ENCODE results near the gene ATP8B4.
"Not testable (repeated sequence)": the region's sequence is repeated elsewhere in the genome, so short reads cannot be mapped to it uniquely, and the experiment has no call there.

Gene ATP8B4

DNA sequence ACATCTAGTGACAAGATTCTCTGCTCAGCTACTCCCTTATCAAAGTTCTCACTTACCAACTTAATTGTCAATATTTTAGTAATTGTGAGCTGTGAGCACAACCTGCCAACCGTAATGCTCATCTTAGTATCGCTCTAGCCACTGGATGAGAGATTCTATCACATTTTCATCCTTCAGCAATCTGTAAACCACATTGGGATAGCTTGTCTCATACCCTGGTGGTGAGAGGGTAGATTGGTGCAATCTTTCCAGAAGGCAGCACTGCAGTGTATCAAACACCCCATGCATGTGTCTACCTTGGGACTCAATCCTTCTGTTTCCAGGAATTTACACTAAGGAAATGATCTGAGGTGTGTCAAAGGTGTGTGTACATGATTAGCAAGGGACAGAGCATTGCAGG is 18.9 kb upstream of the ATP8B4 start:
- no peak for DNase-seq

DNA sequence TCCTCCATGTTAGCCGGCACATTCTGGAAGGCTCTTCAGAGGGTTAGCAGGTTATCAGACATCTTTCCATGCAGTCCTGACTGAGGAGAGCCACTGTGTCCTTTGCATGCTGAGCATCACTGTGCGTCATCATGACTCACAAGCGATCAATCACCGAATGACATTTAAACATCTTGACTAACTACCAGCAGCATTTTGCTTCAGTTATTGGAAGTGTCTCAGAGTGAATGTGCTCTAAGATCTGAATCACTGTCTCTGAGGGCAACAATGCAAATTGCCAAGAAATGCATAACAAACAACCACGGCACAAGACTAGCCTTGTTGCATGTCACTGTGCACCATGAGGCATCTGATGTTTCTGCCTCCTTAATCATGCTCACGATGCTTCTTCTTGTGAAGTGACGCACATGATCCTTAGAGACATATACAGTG is 18.3 kb upstream of the ATP8B4 start:
- no peak for DNase-seq

DNA sequence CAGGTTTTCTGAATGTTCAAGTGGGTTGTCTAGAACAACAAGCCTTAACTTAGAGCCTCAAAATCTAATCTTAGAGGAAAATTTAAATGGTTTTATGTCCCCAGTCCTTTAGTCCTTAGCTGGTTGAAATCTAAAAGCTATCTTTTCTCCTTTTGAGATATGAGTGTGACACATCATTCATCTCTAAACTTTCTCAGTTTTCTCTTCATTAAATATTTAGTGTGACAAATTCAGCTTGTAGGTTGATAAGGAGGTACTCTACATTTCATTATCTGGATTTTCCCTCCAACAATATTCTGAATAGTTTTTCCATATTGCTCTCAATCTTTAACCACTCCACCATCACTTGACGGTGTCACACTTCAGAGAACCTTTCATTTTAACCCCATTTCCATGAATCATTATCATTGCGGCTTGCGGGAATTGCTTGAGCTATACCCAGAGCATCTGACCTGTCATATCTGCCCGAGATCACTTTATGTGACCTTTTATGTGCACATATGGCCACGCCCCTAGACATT is 16.1 kb upstream of the ATP8B4 start:
- DNase-seq = no peak

DNA sequence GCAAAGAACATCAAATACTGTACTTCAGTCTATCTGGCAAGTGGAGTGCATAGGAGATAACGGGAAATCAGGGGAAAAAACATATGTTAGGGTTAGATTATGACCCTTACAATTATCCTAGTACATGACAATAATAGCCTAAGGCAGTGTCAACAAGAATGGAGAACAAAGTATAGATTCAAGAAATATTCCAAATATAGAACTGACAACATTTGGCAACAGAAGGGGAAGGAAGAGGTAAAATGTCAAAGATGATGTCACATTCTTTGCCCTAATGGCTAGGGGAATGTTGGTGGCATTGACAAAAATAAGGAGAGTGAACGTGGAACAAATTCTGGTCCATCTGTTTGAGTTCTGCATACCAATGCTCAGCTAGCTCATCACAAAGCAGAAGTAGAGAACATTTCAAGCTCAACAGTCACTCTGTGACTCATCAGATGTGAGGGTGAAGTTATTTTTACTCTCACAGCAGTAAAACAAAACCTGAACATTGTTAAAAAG is 15.5 kb upstream of the ATP8B4 start:
- no peak for DNase-seq

DNA sequence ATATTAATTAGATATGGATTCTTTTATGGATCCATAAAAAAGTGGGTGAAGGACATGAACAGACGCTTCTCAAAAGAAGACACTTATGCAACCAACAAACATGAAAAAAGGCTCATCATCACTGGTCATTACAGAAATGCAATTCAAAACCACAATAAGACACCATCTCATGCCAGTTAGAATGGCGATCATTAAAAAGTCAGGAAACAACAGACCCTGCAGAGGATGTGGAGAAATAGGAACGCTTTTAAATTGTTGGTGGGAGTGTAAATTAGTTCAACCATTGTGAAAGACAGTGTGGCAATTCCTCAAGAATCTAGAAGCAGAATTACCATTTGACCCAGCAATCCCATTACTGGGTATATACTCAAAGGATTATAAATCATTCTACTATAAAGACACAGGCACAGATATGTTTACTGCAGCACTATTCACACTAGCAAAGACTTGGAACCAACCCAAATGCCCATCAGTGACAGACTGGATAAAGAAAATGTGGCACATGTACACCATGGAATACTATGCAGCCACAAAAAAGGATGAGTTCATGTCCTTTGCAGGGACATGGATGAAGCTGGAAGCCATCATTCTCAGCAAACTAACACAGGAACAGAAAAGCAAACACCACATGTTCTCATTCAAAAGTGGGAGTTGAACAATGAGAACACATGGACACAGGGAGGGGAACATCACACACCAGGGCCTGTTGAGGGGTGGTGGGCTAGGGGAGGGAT is 13.4 kb upstream of the ATP8B4 start:
- not testable (repeated sequence) for DNase-seq

DNA sequence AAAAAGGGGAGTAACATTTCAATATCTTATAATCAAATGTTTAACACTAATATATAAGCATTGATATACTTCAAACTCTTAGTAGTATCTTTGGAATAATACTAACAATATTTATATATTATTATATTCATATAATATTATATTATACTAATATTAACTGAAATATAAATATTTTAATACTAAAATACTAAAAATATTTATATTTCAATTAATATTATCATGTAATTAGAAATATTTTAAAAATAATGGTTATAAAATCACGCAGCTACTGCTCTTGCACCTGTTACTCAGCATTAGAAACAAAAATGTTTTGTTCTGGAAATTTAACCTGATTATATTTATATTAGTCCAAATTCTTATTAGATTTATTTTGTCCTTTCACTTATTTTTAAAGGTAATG is 12.6 kb upstream of the ATP8B4 start:
- no peak for DNase-seq

DNA sequence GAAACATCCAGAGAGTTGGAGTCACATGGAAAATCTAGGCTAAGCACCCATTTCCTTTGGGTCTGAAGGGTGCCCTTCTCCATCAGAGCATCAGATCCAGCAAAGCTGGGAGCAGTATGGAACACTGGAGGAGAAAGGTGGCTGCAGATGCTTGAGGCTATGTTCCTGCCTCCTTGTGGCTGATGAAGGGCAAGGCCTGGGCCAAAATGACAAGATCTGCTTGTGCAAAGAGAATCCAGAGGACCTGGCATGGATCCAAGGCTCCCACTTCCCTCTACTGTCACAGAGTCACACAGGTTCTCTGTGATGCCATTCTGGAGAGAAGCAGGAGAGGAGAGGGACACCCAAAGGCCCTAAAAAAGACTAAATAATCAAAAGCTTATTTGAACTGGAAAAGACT is 9.2 kb upstream of the ATP8B4 start:
- no peak for DNase-seq

DNA sequence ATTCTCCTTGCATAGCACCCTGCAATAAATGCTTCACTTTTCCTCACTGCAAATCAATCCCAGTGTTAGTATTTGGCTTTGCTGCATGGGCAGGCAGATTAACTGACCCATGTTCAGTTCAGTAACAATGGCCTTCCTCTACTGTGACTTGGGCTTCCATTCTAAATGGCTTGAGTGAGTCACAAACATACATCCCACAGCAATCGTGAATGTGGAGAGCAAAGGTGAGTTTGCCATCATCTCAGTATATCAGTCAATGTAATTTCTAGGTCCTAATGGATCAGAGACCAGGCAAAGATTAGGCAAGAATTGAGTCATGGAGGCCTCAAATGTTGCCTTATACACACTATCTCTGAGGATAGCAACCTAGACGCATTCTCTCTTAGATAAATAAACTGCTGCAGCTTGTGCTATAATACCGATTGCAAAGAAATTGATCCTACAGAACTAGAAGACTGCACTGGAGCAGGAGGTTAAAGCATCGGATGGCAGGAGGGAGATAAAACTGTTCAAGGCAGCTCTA is 8.3 kb upstream of the ATP8B4 start:
- no peak for DNase-seq

DNA sequence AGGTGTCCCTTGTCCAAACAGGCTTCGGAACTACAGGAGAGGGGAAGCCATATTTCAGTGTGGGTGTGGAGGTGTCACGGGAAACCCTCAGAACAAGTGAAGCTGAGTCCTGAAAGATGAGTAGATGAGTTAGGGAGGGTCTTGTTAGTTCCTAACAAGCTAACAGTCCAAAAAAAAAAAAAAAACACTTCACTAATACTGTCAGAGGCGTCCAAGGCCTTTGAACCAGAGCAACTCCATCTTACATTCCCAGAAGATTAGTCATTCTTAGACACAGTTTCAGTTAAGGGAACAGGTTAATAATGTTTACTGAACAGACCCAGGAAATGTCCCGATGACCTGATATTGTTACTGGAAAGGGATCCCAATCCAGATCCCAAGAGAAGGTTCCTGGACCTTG is 7.0 kb upstream of the ATP8B4 start:
- DNase-seq = no peak

DNA sequence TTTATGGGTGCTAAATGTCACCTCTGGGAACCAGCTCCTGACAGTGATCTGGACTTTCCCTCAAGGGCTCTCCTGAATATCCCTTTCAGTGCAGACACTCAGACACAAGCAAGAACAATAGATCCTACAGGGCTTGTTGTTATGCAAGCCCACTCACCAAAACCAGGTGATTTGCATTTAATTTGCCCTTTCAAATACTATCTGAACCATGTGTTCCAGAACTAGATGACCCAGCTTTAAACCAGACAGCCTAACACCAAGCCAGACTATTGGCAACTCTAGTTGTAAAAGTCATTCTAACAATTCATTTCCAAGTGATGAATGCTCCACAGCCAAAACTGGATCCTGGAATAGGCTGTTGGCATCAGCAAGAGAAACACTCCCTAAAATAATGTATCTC is 5.6 kb upstream of the ATP8B4 start:
- DNase-seq = no peak

DNA sequence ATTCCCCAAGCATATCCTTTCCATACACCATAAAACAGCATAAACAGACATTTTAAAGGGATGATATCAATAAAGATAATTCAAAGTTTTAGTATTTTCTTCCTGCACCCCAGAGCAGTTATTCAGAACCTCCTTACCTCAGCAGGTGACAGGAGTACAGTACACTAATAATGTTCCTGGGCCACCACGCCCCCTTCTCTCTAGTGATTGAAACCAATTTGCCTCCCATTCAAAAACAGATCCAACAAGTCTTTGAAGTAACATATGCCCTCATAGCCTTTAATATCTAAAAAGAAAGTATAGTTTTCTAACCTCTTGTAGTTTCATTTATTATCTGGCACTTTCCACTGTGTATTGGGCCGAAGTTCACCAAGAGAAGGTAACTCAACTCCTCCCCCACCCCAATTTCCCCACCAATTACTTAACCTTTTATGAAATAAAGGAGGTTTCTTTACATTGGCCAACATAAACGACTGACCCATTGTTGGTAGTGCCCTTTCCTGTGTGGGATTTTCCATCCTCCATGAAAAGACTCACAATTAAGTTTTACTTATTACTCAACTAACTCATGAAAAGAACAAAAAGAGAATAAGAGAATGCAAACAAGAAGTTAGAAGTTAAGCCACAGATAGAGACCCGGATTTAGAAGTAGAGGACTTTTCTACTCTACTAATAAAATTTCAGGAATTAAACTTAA is 5.0 kb upstream of the ATP8B4 start:
- DNase-seq = no peak

DNA sequence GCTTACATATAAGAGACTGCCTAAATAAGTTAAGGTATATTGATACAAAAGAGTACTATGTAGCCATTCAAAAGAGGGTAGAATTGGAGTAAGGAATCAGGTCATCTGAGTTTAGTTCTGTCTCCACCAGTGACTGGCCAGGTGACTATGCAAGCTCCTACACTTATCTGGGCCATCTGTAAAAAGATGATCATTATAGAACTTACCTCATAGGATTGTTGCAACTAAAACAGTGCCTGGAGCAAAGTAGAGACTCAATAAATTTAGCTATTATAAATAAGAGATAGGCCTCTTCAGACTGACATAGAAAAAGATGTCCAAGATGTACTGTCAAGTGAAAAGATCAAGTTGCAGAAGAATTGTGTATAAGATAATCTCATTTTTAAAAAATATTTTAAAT is 1.7 kb upstream of the ATP8B4 start:
- DNase-seq = no peak

DNA sequence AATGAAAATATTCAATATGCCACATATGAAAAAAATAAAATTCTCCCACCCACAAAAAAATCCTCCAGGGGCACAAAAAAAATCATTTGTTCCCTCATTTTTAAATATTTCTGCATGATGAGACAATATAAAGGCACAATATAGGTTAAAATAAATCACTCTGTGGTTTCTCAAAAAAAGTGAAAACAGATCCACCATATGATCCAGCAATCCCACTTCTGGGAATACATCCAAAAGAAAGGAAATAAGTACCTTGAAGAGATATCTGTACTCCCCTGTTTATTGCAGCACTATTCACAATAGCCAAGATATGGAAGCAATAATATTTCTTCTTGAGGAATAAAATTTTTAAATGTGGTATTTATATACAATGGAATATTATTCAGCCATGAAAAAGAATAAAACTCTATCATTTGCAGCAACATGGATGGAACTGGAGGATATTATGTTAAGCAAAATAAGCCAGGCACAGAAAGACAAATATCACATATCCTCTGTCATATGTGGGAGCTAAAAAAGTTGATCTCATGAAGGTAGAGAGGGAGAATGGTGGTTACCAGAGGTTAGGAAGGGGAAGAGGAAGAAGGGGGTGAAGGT is 1.5 kb downstream of the ATP8B4 start:
- no peak for DNase-seq

DNA sequence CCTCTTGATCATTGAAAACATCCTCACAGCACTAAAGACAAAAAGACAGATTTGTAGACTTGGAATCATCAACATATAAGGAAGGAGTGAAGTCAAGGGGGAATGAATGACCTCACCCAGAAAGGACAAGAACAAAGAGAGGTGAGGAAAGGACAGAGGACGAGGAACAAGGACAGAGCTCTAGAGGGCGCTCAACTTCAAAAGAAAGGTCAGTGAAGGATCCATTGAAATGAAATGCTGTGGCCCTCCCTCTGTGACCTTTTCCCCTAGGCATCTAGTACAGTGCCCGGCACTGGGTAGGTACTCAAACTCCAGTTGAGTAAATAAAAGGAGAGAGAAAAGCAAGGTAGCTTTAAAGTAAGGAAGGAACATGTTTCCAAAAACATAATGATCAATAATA is 2.6 kb downstream of the ATP8B4 start:
- no peak for DNase-seq

DNA sequence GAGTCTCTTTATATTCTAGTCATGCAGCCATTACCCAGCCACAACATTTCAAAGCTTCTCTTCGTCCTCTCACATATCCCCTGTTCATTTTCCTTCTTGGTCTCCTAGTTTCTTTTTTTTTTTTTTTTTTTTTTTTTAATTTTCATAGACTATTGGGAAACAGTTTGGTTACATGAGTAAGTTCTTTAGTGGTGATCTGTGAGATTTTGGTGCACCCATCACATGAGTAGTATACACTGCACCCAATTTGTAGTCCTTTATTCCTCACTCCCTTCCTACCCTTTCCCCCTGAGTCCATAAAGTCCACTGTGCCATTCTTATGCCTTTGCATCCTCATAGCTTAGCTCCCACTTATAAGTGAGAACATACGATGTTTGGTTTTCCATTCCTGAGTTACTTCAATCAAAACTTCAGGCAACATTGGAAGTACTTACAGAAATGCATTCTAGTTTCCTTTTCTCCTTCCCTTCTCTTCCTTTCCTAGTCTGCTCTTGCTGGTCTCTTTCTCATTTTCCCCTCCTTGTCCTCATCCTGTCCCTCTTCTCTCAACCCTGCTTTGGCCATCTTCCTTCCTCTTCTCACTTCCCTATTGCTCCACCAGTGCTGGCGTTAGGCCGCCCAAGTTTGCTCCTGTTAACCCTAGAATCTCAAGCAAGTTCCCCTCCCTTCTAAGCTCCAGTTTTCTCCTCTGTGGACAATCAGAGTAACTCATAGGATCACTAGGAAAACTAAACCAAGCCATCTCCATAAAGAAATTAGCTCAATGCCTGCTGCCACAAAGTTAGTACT is 4.8 kb downstream of the ATP8B4 start:
- no peak for DNase-seq

DNA sequence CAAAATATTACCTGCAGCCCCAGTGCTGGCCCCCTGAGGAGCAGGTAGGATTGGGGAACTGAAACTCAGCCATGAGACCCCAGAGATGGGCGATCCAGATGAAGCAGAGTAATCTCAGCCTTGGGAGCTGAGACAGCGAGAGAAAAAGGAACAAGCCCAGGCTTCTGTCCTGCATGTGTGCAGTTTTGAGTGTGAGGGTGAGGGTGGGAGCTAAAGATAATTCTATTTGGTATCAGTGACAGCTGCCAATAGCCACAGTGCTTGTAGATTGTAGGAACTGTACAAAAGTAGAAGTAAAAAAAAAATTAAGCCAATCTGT is 5.9 kb downstream of the ATP8B4 start:
- no peak for DNase-seq

DNA sequence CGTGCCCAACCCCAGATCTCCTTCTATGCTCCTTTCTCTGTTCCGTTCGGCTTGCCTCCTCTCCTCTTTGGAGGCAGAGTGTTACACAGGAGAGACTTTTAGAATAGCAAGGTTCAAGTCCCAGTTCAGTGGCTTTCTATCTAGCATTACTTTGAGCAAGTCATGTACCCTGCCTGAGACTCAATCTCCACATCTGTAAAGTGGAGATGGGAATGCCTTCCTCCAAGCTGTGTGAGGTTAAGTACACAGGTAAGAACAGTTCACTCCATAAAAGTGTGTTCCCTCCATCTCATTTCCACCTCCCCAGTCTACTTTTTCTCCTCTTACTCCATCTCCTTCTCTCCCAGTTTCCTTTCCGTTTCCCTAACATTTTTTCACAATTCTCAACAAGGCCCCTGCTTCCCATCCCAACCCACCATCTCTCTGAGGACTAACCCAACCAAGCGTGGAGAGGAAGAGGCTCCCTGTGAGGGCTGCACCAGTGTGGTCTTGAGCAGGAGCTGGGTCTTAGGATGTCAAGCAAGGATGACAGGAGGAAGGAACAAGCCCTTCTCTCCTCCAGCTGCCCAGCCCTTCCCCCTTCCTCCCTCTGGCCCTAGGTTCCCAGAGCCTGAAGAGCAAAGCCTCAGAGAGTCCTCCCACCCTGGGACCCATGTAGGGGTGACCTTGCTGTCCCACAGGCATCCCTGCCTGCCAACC is 6.4 kb downstream of the ATP8B4 start:
- DNase-seq = no peak

DNA sequence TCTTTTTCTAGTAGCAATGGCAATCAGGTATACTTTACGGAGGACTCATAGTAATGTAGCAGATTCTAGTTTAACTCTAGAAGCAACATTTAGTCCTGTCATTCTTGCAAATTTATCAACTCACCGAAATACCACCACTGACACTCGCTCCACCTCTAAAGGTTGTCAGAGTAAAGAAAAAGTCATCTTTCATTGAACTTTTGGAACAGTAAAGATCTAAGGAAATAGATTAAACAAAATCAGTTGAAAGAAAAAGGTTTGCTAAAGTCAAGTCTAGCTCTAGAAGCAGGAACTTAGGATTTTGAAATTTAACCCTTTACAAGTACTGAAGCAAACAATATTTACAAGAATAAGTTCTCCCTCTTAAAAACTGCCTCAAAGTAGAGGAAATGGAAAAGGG is 8.7 kb downstream of the ATP8B4 start:
- no peak for DNase-seq

DNA sequence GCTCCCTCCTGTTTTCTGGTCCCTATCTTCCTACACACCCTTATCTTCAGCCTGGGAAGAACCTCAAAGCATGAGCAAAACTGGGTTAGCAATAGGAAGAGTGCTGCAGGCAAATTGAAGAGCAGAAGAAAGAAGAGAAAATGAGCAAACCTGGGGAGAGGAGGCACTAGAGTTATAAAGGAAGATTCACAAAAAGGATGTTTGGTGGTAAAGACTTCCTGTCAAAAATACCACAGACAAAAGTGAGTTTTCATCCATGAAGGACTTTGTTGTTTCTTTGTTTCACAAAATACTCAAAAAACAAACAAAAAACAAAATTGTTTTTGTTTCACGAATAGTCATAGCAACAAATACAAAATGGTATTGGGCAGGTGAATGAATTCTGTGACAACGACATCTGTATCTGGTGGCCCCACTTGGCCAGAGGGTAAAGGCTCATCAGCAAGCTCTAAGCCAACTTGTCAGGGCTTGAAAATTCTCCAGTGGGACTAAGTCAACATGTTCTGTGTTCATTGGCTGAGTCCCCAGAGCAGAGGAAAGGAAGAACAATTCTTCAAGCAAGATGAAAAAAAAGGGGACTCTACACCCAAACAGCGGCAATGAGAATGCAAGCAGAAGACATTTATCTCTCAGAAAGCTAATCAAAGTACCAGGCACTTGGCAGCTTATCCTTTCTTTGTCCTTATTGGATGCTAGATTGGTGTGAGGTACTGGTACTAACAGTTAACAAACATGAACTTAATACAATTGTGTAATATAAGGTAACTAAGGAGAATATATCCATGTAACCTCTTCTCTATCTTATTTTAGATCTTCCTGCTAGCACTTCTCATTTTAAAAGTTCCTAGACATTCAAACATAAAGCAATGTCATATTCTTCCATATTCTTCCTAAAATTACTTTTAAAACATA is 9.7 kb downstream of the ATP8B4 start:
- no peak for DNase-seq

DNA sequence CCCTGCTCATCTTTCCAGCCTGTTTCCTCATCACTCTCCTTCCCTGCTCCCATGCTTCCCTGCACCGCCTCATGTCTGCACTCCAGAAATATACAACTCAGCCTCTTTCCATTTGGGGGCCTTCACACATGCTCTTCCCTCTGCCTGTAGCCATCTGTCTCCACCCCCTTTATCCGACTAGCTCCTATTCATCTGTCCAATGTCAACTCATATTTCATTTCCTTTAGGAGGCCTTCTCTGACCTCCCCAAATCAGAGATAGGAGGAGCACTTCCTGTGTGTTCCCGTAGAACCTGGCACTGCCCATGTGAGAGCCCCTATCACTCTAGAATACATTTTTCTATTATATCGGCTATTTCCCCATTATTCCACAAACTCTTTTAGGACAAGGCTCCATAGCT is 10.6 kb downstream of the ATP8B4 start:
- DNase-seq = no peak
